Liver (tissue), 3 donors: ENCODE data around the gene VWA5B2.

Source experiments
- CTCF ChIP-seq: fragments of 150-350 bp; IDR thresholded peaks from 2 replicates; pipeline ENCODE4 v1.5.1; 2017; ENCODE audit warnings: improper control_type of control experiment, low read depth, low read length; ENCODE audit not compliant: missing input control
- EGR1 ChIP-seq, 2 donors: IDR thresholded peaks; 2 replicates each; pipeline ENCODE4 v1.6.1; 2016 to 2018; ENCODE audit warnings: antibody characterized with exemption in 2 of 2, low read depth in 2 of 2
- GABPA ChIP-seq, 2 donors: IDR thresholded peaks in 1 of 2; conservative IDR thresholded peaks in 1 of 2; 2 replicates each; pipeline ENCODE4 v1.6.1; 2016; ENCODE audit warnings: antibody characterized with exemption in 2 of 2, mild to moderate bottlenecking in 1 of 2, moderate library complexity in 1 of 2
- JUND ChIP-seq, 2 donors: IDR thresholded peaks; 2 replicates each; pipeline ENCODE4 v1.6.1; 2016; ENCODE audit warnings: antibody characterized with exemption in 2 of 2
- RAD21 ChIP-seq, 2 donors: IDR thresholded peaks; 2 replicates each; pipeline ENCODE4 v1.6.1; 2016; ENCODE audit warnings: antibody characterized with exemption in 2 of 2, mild to moderate bottlenecking in 2 of 2
- RXRA ChIP-seq, 2 donors: IDR thresholded peaks; 2 replicates each; pipeline ENCODE4 v1.6.1; 2017 to 2018; ENCODE audit warnings: antibody characterized with exemption in 2 of 2, mild to moderate bottlenecking in 1 of 2
- SP1 ChIP-seq: IDR thresholded peaks from 2 replicates; pipeline ENCODE4 v1.6.1; 2018; ENCODE audit warnings: antibody characterized with exemption, mild to moderate bottlenecking
- TAF1 ChIP-seq: conservative IDR thresholded peaks from 2 replicates; pipeline ENCODE4 v1.6.1; 2016; ENCODE audit warnings: antibody characterized with exemption, mild to moderate bottlenecking
- YY1 ChIP-seq: IDR thresholded peaks from 2 replicates; pipeline ENCODE4 v1.6.1; 2016; ENCODE audit warnings: antibody characterized with exemption, mild to moderate bottlenecking
- TF ChIP-seq, protein P1 (sequence below): IDR thresholded peaks from 2 replicates; pipeline ENCODE4 v1.6.1; 2016; ENCODE audit warnings: antibody characterized with exemption
- TF ChIP-seq, protein P2 (sequence below): IDR thresholded peaks from 2 replicates; pipeline ENCODE4 v1.6.1; 2016; ENCODE audit warnings: antibody characterized with exemption, mild to moderate bottlenecking
- donor health status: healthy.
- donor health status: healthy.

GRCh38 chr3:184239221-184239620 lies 9.8 kb downstream of the VWA5B2 start:
- no peak for TF ChIP-seq YY1
- TF ChIP-seq, protein P1, sequence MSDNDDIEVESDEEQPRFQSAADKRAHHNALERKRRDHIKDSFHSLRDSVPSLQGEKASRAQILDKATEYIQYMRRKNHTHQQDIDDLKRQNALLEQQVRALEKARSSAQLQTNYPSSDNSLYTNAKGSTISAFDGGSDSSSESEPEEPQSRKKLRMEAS = no peak
- no peak for TF ChIP-seq RAD21 (IDR thresholded peaks at IDR 0.05)
- TF ChIP-seq CTCF = no peak
- no peak for TF ChIP-seq SP1
- TF ChIP-seq JUND (IDR thresholded peaks at IDR 0.05) = no peak
- TF ChIP-seq, protein P2, sequence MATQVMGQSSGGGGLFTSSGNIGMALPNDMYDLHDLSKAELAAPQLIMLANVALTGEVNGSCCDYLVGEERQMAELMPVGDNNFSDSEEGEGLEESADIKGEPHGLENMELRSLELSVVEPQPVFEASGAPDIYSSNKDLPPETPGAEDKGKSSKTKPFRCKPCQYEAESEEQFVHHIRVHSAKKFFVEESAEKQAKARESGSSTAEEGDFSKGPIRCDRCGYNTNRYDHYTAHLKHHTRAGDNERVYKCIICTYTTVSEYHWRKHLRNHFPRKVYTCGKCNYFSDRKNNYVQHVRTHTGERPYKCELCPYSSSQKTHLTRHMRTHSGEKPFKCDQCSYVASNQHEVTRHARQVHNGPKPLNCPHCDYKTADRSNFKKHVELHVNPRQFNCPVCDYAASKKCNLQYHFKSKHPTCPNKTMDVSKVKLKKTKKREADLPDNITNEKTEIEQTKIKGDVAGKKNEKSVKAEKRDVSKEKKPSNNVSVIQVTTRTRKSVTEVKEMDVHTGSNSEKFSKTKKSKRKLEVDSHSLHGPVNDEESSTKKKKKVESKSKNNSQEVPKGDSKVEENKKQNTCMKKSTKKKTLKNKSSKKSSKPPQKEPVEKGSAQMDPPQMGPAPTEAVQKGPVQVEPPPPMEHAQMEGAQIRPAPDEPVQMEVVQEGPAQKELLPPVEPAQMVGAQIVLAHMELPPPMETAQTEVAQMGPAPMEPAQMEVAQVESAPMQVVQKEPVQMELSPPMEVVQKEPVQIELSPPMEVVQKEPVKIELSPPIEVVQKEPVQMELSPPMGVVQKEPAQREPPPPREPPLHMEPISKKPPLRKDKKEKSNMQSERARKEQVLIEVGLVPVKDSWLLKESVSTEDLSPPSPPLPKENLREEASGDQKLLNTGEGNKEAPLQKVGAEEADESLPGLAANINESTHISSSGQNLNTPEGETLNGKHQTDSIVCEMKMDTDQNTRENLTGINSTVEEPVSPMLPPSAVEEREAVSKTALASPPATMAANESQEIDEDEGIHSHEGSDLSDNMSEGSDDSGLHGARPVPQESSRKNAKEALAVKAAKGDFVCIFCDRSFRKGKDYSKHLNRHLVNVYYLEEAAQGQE = no peak
- no peak for TF ChIP-seq GABPA (IDR thresholded peaks at IDR 0.05 in 1 of 2, conservative IDR thresholded peaks at IDR 0.05 in 1 of 2)
- no peak for TF ChIP-seq TAF1
- no peak for TF ChIP-seq EGR1 (IDR thresholded peaks at IDR 0.05; ENCODE audit: low read depth in 2 of 2)
- TF ChIP-seq RXRA (IDR thresholded peaks at IDR 0.05) = no peak
